ENCODE data around the gene SLC25A5.

- no peak for TF ChIP-seq SP1 (IDR thresholded peaks at IDR 0.05; ENCODE audit: low read depth, low read length)
- TF ChIP-seq IRF3 (IDR thresholded peaks at IDR 0.05) = no peak
Measured at GRCh38 chrX:119475389-119476101, 7.3 kb downstream of the SLC25A5 start.
